GM13977 (cell line): ENCODE data around the gene GRPEL1.

Source experiments
- DNase-seq: peaks from one replicate; pipeline ENCODE4 v3.0.0; 2012; ENCODE audit warnings: low spot score
- CTCF ChIP-seq: IDR thresholded peaks from 2 replicates; pipeline ENCODE4 v1.5.1; 2012; ENCODE audit warnings: mild to moderate bottlenecking, control low read depth; ENCODE audit not compliant: insufficient read depth; ENCODE audit errors: extremely low read depth, missing control alignments
- in situ Hi-C: fragments of 300-500 bp; cut with MboI; formaldehyde crosslinking; loops from one replicate; pipeline ENCODE4 v1.12.0; 2022; ENCODE audit warnings: low sequenced_read_pairs, low pct_unique_long_range_greater_than_20kb, mixed read lengths, inconsistent platforms; ENCODE audit not compliant: unreplicated experiment

The GRPEL1 gene

DNA sequence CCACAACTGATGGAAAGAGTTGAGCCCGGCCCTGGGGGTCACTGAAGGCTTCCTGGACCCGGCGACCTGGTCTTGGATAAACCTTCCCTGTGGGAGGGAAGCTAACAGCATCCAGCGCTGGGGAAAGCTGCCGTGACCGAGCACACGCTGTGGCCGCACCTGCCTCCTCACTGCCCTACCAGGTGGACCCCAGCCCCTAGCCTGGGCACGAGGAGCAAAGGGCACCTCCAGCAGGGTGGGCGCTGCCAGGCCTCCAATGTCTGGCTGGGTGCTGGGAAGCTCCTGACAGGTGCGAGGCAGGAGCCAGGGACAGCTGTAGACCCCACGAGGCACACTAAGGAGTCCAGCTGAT lies 16.7 kb downstream of the GRPEL1 start:
- DNase-seq = no peak
- TF ChIP-seq CTCF = no peak
- in situ Hi-C loops = no loop called here

GRCh38 chr4:7050481-7051143 lies 17.3 kb downstream of the GRPEL1 start:
- no peak for DNase-seq
- TF ChIP-seq CTCF = no peak
- in situ Hi-C loops = no loop called here

DNA sequence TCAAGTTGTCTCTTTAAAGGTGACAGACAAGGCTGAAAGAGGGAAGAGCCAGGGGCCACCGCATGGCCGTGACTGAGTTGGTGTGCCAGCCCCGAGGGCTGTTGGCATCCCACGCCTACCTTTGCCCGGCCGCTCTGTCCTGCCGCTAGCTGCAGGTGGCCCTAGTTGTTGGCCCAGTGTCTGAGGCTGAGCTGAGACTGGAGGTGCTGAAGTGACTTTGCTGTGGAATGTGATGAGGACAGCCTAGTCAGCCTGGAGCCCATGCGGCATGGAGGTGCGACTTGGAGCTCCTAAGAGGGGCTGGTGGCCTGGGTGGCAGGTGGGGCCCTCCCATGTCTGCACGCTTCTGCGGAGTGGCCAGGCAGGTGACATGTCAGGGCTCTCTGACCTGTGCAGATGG lies 18.1 kb downstream of the GRPEL1 start:
- no peak for TF ChIP-seq CTCF
- no peak for DNase-seq
- in situ Hi-C loops = no loop called here

DNA sequence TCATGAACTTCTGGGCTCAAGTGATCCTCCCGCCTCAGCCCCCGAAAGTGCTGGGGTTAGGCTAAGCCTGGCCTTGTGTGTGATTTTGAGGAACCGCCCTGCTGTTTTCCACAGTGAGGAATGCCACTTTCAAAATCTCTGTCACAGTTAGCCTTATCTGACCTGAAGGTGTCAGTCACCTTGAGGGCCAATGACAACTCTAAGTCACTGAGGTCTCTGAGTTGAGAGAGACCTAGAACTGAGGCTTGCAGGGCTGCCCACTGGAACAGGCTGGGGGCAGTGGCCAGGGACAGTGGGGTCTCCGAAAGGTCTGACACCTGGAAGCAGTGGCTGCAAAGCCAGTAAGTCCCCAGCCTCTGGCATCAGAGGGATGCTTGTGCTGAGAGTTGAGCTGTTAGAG lies 18.6 kb downstream of the GRPEL1 start:
- no peak for TF ChIP-seq CTCF
- DNase-seq = no peak
- in situ Hi-C loops = no loop called here

DNA sequence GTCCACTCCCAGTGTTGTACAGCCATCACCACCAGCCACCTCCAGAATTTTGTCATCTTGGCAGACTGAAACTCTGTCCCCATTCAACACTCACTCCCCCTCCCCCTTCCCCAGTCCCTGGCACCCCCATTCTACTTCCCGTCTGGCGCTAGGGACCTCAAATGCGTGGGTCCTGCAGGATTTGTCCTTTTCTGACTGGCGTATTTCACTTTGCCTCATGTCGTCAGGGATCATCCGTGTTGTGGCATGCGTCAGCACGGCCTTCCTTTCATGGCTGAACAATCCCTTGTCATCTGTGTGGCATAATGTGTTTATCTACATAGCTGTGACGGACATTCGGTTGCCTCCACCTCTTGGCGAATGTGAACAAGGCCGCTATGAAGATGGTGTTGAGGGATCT lies 19.2 kb downstream of the GRPEL1 start:
- in situ Hi-C loops = no loop called here
- no peak for TF ChIP-seq CTCF

GRCh38 chr4:7046971-7047370 lies 20.9 kb downstream of the GRPEL1 start:
- DNase-seq = no peak
- no peak for TF ChIP-seq CTCF
- in situ Hi-C loops = no loop called here

More for the DNA sequence above, 19.2 kb downstream of the GRPEL1 start:
- no peak for DNase-seq
